Erythroblast (primary cell): ENCODE data around the gene TAB2.

Experiments used
- GATA1 ChIP-seq: IDR thresholded peaks from 2 replicates; pipeline ENCODE4 v1.6.1; 2011; ENCODE audit warnings: low read depth, mild to moderate bottlenecking, control low read depth, low read length, moderate library complexity
- POLR2A ChIP-seq: IDR thresholded peaks from 2 replicates; pipeline ENCODE4 v1.6.1; 2011; ENCODE audit warnings: mild to moderate bottlenecking, low read length

- TF ChIP-seq POLR2A = no peak
- no peak for TF ChIP-seq GATA1
Measured at GRCh38 chr6:149409617-149410016, 92.1 kb downstream of the TAB2 start.
